Fibroblast of villous mesenchyme (primary cell): ENCODE measurements around the gene LYZL4. TPM values are rescaled to one million over a fixed set of nuclear protein-coding genes. Genes with fewer than 3 reads are reported as not detected.

Experiments used
- DNase-seq: peaks from one replicate; pipeline ENCODE4 v3.0.0-alpha.2; 2010; ENCODE audit warnings: low read depth
- H3K4me3 ChIP-seq: 2 replicates; pipeline ENCODE4 v1.5.1; 2011; ENCODE audit warnings: low read depth, mild to moderate bottlenecking, low read length
- total RNA-seq: library from RNA; depleted of rRNA; stranded (reverse); fragments of >200 nt; gene quantifications from 2 replicates; pipeline ENCODE4 v1.2.3, GENCODE V29; 2012
- TF ChIP-seq, protein P1 (sequence below): IDR thresholded peaks from 2 replicates; pipeline ENCODE4 v1.5.1; 2012; ENCODE audit warnings: low read depth, mild to moderate bottlenecking, low read length; ENCODE audit not compliant: insufficient read depth

The LYZL4 gene
- total RNA-seq, 1 donor: not detected

GRCh38 chr3:42412526-42413155, 2.2 kb upstream of the LYZL4 start:
- TF ChIP-seq, protein P1, sequence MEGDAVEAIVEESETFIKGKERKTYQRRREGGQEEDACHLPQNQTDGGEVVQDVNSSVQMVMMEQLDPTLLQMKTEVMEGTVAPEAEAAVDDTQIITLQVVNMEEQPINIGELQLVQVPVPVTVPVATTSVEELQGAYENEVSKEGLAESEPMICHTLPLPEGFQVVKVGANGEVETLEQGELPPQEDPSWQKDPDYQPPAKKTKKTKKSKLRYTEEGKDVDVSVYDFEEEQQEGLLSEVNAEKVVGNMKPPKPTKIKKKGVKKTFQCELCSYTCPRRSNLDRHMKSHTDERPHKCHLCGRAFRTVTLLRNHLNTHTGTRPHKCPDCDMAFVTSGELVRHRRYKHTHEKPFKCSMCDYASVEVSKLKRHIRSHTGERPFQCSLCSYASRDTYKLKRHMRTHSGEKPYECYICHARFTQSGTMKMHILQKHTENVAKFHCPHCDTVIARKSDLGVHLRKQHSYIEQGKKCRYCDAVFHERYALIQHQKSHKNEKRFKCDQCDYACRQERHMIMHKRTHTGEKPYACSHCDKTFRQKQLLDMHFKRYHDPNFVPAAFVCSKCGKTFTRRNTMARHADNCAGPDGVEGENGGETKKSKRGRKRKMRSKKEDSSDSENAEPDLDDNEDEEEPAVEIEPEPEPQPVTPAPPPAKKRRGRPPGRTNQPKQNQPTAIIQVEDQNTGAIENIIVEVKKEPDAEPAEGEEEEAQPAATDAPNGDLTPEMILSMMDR: no peak
- H3K4me3 ChIP-seq: no peak overlapping the region
- no peak for DNase-seq

- TF ChIP-seq, protein P1: no peak
Measured at GRCh38 chr3:42411429-42411828, 1.0 kb upstream of the LYZL4 start.

GRCh38 chr3:42408156-42408555, 2.3 kb downstream of the LYZL4 start:
- TF ChIP-seq, protein P1: no peak
- no peak for DNase-seq

More at GRCh38 chr3:42411429-42411828, 1.0 kb upstream of the LYZL4 start:
- H3K4me3 ChIP-seq: no peak overlapping the region
- no peak for DNase-seq

DNA sequence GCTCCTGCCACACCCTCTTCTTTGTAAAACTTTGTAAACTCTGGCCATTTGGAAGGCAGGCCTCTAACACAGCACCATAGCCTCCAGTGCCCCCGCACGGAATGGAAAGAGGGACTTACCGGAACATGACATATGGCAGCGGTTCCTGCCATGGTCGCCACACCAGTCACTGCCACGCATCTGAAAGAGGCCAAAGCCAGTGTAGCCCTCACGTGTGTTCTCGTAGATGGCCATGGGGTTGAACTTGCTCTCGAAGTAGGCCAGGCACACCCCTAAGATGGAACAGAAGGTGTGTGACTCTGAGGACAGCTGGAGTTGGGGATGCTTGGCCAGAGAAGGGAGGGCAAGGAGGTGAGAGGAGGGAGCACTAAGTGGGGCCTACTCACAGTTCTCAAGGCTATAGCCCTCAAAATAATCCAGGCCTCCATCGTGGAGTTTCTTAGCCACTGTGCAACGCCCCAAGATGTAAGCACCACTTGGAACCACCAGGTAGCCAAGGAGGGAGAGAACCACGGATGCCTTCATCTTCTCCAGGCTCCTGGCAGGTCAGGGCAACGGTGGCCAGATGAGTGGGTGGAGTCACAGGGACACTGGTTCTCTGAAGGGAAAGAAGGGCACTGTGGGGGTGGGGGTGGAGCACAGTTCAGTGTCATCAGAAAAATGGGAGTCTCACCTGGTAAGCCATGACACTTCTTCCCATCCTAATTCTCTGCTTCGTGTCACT, 3.5 kb downstream of the LYZL4 start:
- TF ChIP-seq, protein P1: no peak
- no peak for DNase-seq
- H3K4me3 ChIP-seq: no peak overlapping the region

More at GRCh38 chr3:42408156-42408555, 2.3 kb downstream of the LYZL4 start:
- H3K4me3 ChIP-seq: no peak overlapping the region

GRCh38 chr3:42405857-42406256, 4.6 kb downstream of the LYZL4 start:
- no peak for DNase-seq
- no peak overlapping the region for H3K4me3 ChIP-seq
- TF ChIP-seq, protein P1: no peak

GRCh38 chr3:42403737-42404136, 6.7 kb downstream of the LYZL4 start:
- H3K4me3 ChIP-seq: no peak overlapping the region
- TF ChIP-seq, protein P1: no peak
- no peak for DNase-seq
